Heart right ventricle (tissue), 16 donors: ENCODE results near the gene DOCK10. TPM values are rescaled to one million over a fixed set of nuclear protein-coding genes. Genes with fewer than 3 reads are reported as not detected.

ENCODE experiments used
- ATAC-seq, 8 donors: fragments of 200-7000 bp; cut with Tn5 transposase; one replicate each; pipeline ENCODE4 v1.9.1; 2020; ENCODE audit warnings: mild to moderate bottlenecking in 8 of 8, moderate library complexity in 8 of 8, moderate number of reproducible peaks in 1 of 8
- DNase-seq, 2 donors: peaks; one replicate each; pipeline ENCODE4 v3.0.0-alpha.2; 2020
- H3K27ac ChIP-seq, 10 donors: fragments of 200-600 bp; sonication (generic) in 2 of 10; one replicate each; pipeline versions ENCODE4 v1.5.0 to v1.8.0; 2020 to 2022; ENCODE audit warnings: mild to moderate bottlenecking in 3 of 10
- H3K27me3 ChIP-seq, 7 donors: fragments of 200-600 bp; one replicate each; pipeline ENCODE4 v1.8.0; 2021 to 2022; ENCODE audit warnings: mild to moderate bottlenecking in 2 of 7
- H3K36me3 ChIP-seq, 9 donors: fragments of 200-600 bp; sonication (generic) in 1 of 9; one replicate each; pipeline versions ENCODE4 v1.5.0 to v1.8.0; 2020 to 2022; ENCODE audit warnings: mild to moderate bottlenecking in 2 of 9
- H3K4me1 ChIP-seq, 9 donors: fragments of 200-600 bp; sonication (generic) in 1 of 9; one replicate each; pipeline versions ENCODE4 v1.5.0 to v1.8.0; 2020 to 2022; ENCODE audit warnings: mild to moderate bottlenecking in 4 of 9
- H3K4me3 ChIP-seq, 10 donors: fragments of 200-600 bp; sonication (generic) in 2 of 10; one replicate each; pipeline versions ENCODE4 v1.5.0 to v1.8.0; 2020 to 2022; ENCODE audit warnings: mild to moderate bottlenecking in 7 of 10, moderate library complexity in 2 of 10
- H3K9me3 ChIP-seq, 11 donors: fragments of 200-600 bp in 10 of 11; sonication (generic) in 2 of 11; one replicate each; pipeline versions ENCODE4 v1.5.0 to v1.8.0; 2013 to 2022; ENCODE audit warnings: mild to moderate bottlenecking in 2 of 11, control low read depth in 1 of 11, moderate library complexity in 1 of 11
- CTCF ChIP-seq, 9 donors: fragments of 200-600 bp; sonication (generic) in 2 of 9; IDR thresholded peaks; one replicate each; pipeline versions ENCODE4 v1.5.0 to v1.8.0; 2021 to 2022; ENCODE audit warnings: antibody characterized with exemption in 9 of 9, mild to moderate bottlenecking in 5 of 9, moderate library complexity in 1 of 9
- WGBS, 2 donors: extraction: QIAGEN DNeasy Blood & Tissue Kit; methylation state at CpG; one replicate each; pipeline ENCODE4 v1.1.7; 2013; ENCODE audit warnings: inconsistent platforms in 1 of 2; 5-methylcytosine and 5-hydroxymethylcytosine counted together
- intact Hi-C, 10 donors: fragments of 100-400 bp; cut with DNase I; formaldehyde crosslinking; loops; one replicate each; pipeline versions ENCODE4 v1.11.1 to v1.14.2; 2022
- polyA plus RNA-seq, 2 donors: library from polyadenylated mRNA; stranded (reverse); fragments of 200-250 nt; gene quantifications; one replicate each; pipeline ENCODE4 v1.2.3, GENCODE V29; 2013
- total RNA-seq, 10 donors: library from RNA; stranded (reverse); fragmentation: NEBNext Ultra II Directional in 3 of 10; extraction: Animal tissue kit (Norgen Biotek cat#: 25700) in 3 of 10; gene quantifications; one replicate each; pipeline versions ENCODE4 v1.2.1 to v1.2.4, GENCODE V29; 2021 to 2023
- donor health status: Arrhythmogenic right ventricular cardiomyopathy.
- donor health status: ischemic (EF 13 %, LVEDD 7.1; RV severe dilation, severe dysfunction).
- donor health status: healthy with polysubstance abuse.
- donor health status: DM: no; HTN: yes; CAD: no.
- donor health status: DM: no; HTN: no; CAD: no.
- donor health status: ischemic (EF 25% LVEDD 6.9; RV normal size, moderate dysfunction).
- donor health status: ischemic (EF 25% LVEDD 5.7; RV mildly dilated, moderate dysfunction).
- donor health status: healthy.
- donor health status: DM: yes; HTN: yes; CAD: no.
- donor health status: Ischemic cardiomyopathy.
- donor health status: ischemic (EF 35%, LVEDD 5.7; RV mildly dilated, moderate dysfunction).
- donor health status: nonischemic (EF 11% LVEDD 7.7; RV severe dilation, severe dysfunction).
- donor health status: DM: yes; HTN: yes; CAD: no.
- donor health status: PGD.
- donor health status: ischemic (EF 29% LVEDD 5.4; RV normal size, mild dysfunction).
- donor health status: nonischemic (EF 23%, LVEDD 6.1; RV moderate dilation, normal function).

The DOCK10 gene
- total and polyA plus RNA-seq, 12 donors: 0.77 to 18.9 (median 1.4) TPM

GRCh38 chr2:224904381-224904780 lies 137.9 kb downstream of the DOCK10 start:
- no peak for ATAC-seq
- H3K4me1 ChIP-seq: peaks cover 0 to 6% (median 0%) of the 10 kb centered on the region in 9 donors
- intact Hi-C loops: no loop called here
- TF ChIP-seq CTCF (IDR thresholded peaks at IDR 0.05): no peak
- H3K27ac ChIP-seq: no peak overlapping the region
- no peaks in the 10 kb centered on the region for H3K9me3 ChIP-seq
- H3K36me3 ChIP-seq: no peaks in the 10 kb centered on the region
- 41 to 52% methylated on average over 1 of the region's 1 CpG for WGBS, 2 donors
- no peak for DNase-seq
- H3K4me3 ChIP-seq: no peak overlapping the region
- no peaks in the 10 kb centered on the region for H3K27me3 ChIP-seq

- H3K4me1 ChIP-seq: peaks cover 0 to 4% (median 0%) of the 10 kb centered on the region in 9 donors
- no peak for TF ChIP-seq CTCF (IDR thresholded peaks at IDR 0.05)
- 90 to 91% methylated on average over 1 of the region's 1 CpG for WGBS, 2 donors
- H3K9me3 ChIP-seq: no peaks in the 10 kb centered on the region
- H3K27me3 ChIP-seq: no peaks in the 10 kb centered on the region
- H3K27ac ChIP-seq: no peak overlapping the region
- DNase-seq: no peak
- no peak for ATAC-seq
- no peak overlapping the region for H3K4me3 ChIP-seq
- no peaks in the 10 kb centered on the region for H3K36me3 ChIP-seq
- intact Hi-C loops: no loop called here
Observed at GRCh38 chr2:224903621-224904020, 138.6 kb downstream of the DOCK10 start.

GRCh38 chr2:224901121-224901676 lies 141.1 kb downstream of the DOCK10 start:
- H3K4me1 ChIP-seq: peaks cover 0 to 4% (median 0%) of the 10 kb centered on the region in 9 donors
- intact Hi-C loops: no loop called here
- no peak for TF ChIP-seq CTCF (IDR thresholded peaks at IDR 0.05)
- H3K36me3 ChIP-seq: no peaks in the 10 kb centered on the region
- H3K4me3 ChIP-seq: no peak overlapping the region
- 66 to 75% methylated on average over 4 of the region's 4 CpGs for WGBS, 2 donors
- no peak for DNase-seq
- no peaks in the 10 kb centered on the region for H3K27me3 ChIP-seq
- H3K9me3 ChIP-seq: no peaks in the 10 kb centered on the region
- no peak for ATAC-seq
- no peak overlapping the region for H3K27ac ChIP-seq

- peaks cover 0 to 34% (median 0%) of the 10 kb centered on the region in 9 donors for H3K4me1 ChIP-seq
- 86 to 96% methylated on average over 1 of the region's 1 CpG for WGBS, 2 donors
- no peak overlapping the region for H3K27ac ChIP-seq
- H3K36me3 ChIP-seq: peaks cover 0 to 9% (median 0%) of the 10 kb centered on the region in 9 donors
- H3K27me3 ChIP-seq: no peaks in the 10 kb centered on the region
- H3K9me3 ChIP-seq: no peaks in the 10 kb centered on the region
- no peak for TF ChIP-seq CTCF (IDR thresholded peaks at IDR 0.05)
- DNase-seq (no peak), ATAC-seq (no peak)
- no peak overlapping the region for H3K4me3 ChIP-seq
- intact Hi-C loops: no loop called here
Observed at GRCh38 chr2:224895377-224895776, 146.9 kb downstream of the DOCK10 start.
